Astrocyte (in vitro differentiated cells and primary cell): Measurements from ENCODE around the gene C20orf144. TPM values are rescaled to one million over a fixed set of nuclear protein-coding genes. Genes with fewer than 3 reads are reported as not detected.
"Not testable (repeated sequence)": the region's sequence is repeated elsewhere in the genome, so short reads cannot be mapped to it uniquely, and the experiment has no call there.

Experiments used
- DNase-seq: peaks from one replicate; pipeline ENCODE4 v3.0.0-alpha.2; 2010; ENCODE audit warnings: low read depth
- FAIRE-seq: peaks from 2 replicates; lab custom pipeline; 2011; peaks lifted over from hg19 to GRCh38; lab: Jason Lieb, UNC
- H2AFZ ChIP-seq: 2 replicates; pipeline ENCODE4 v1.6.0; 2012; ENCODE audit warnings: low read depth, low read length, inconsistent platforms
- H3K27ac ChIP-seq: 2 replicates; pipeline ENCODE4 v1.5.1; 2011; ENCODE audit warnings: low read depth, low read length, inconsistent platforms
- H3K27me3 ChIP-seq: 2 replicates; pipeline ENCODE4 v1.6.0; 2011; ENCODE audit warnings: low read length, inconsistent platforms; ENCODE audit not compliant: insufficient read depth
- H3K36me3 ChIP-seq: 2 replicates; pipeline ENCODE4 v1.5.1; 2011; ENCODE audit warnings: low read length, inconsistent platforms; ENCODE audit not compliant: insufficient read depth
- H3K4me1 ChIP-seq: 2 replicates; pipeline ENCODE4 v1.5.1; 2011; ENCODE audit warnings: low read length, inconsistent platforms; ENCODE audit not compliant: insufficient read depth
- H3K4me2 ChIP-seq: 2 replicates; pipeline ENCODE4 v1.6.0; 2012; ENCODE audit warnings: low read length, inconsistent platforms
- H3K4me3 ChIP-seq: 2 replicates; pipeline ENCODE4 v1.5.1; 2011; ENCODE audit warnings: low read depth, mild to moderate bottlenecking, low read length, inconsistent platforms; ENCODE audit not compliant: insufficient read depth
- H3K79me2 ChIP-seq: 2 replicates; pipeline ENCODE4 v1.6.0; 2012; ENCODE audit warnings: mild to moderate bottlenecking, low read length, inconsistent platforms; ENCODE audit not compliant: insufficient read depth
- H3K9ac ChIP-seq: 2 replicates; pipeline ENCODE4 v1.6.0; 2012; ENCODE audit warnings: mild to moderate bottlenecking, low read length, inconsistent platforms
- H3K9me3 ChIP-seq: 2 replicates; pipeline ENCODE4 v1.5.1; 2012; ENCODE audit warnings: low read depth, mild to moderate bottlenecking, low read length, inconsistent platforms; ENCODE audit not compliant: insufficient read depth
- H4K20me1 ChIP-seq: 2 replicates; pipeline ENCODE4 v1.6.0; 2012; ENCODE audit warnings: low read length, inconsistent platforms; ENCODE audit not compliant: insufficient read depth
- H3K27ac Mint-ChIP-seq: one replicate; pipeline ENCODE4 v1.8.0; 2021; ENCODE audit warnings: mild to moderate bottlenecking, mixed read lengths; ENCODE audit not compliant: unreplicated experiment
- H3K27me3 Mint-ChIP-seq: one replicate; pipeline ENCODE4 v1.8.0; 2021; ENCODE audit warnings: low read depth, mixed read lengths; ENCODE audit not compliant: unreplicated experiment
- H3K36me3 Mint-ChIP-seq: one replicate; pipeline ENCODE4 v1.8.0; 2021; ENCODE audit warnings: low read depth, mixed read lengths; ENCODE audit not compliant: unreplicated experiment
- H3K4me1 Mint-ChIP-seq: one replicate; pipeline ENCODE4 v1.8.0; 2021; ENCODE audit warnings: low read depth, mixed read lengths; ENCODE audit not compliant: unreplicated experiment
- H3K4me3 Mint-ChIP-seq: one replicate; pipeline ENCODE4 v1.8.0; 2021; ENCODE audit warnings: mild to moderate bottlenecking, moderate library complexity, mixed read lengths; ENCODE audit not compliant: unreplicated experiment
- H3K9me3 Mint-ChIP-seq: one replicate; pipeline ENCODE4 v1.8.0; 2021; ENCODE audit warnings: mild to moderate bottlenecking, mixed read lengths; ENCODE audit not compliant: unreplicated experiment
- CTCF ChIP-seq: IDR thresholded peaks from 2 replicates; pipeline ENCODE4 v1.5.1; 2011; ENCODE audit warnings: low read depth, mild to moderate bottlenecking, inconsistent platforms, low read length, moderate library complexity; ENCODE audit not compliant: insufficient read depth
- EZH2 ChIP-seq: IDR thresholded peaks from 2 replicates; pipeline ENCODE4 v1.6.1; 2012; ENCODE audit warnings: mild to moderate bottlenecking, low read length, inconsistent platforms; ENCODE audit not compliant: insufficient read depth
- total RNA-seq: library from RNA; stranded (reverse); gene quantifications from 2 replicates; pipeline ENCODE4 v1.2.1, GENCODE V29; 2021

The C20orf144 gene
- total RNA-seq, 1 donor from 2014 or later: 0.16 TPM

- Histone ChIP-seq H3K4me1 (no peaks in the 10 kb centered on the region), H3K4me3 (no peak overlapping the region), H4K20me1 (no peaks in the 10 kb centered on the region), H3K4me2 (no peak overlapping the region), H3K79me2 (no peaks in the 10 kb centered on the region), H3K36me3 (peaks cover 5% of the 10 kb centered on the region), H3K27me3 (no peaks in the 10 kb centered on the region), H3K9ac (no peak overlapping the region), H3K27ac (no peak overlapping the region), H2AFZ (no peak overlapping the region), H3K9me3 (no peaks in the 10 kb centered on the region)
- FAIRE-seq (no peak), DNase-seq (peak; percentile 17)
- Mint-ChIP-seq H3K27me3 (no peaks in the 10 kb centered on the region), H3K9me3 (no peaks in the 10 kb centered on the region), H3K27ac (no peak overlapping the region), H3K4me1 (peaks cover 5% of the 10 kb centered on the region), H3K4me3 (no peak overlapping the region), H3K36me3 (peaks cover 24% of the 10 kb centered on the region)
- TF ChIP-seq CTCF: no peak
- no peak for TF ChIP-seq EZH2
These were observed 31.6 kb upstream of the C20orf144 start for GRCh38 chr20:33630507-33630906.

GRCh38 chr20:33631910-33632309 lies 30.2 kb upstream of the C20orf144 start:
- not testable (repeated sequence) for H3K4me1 Mint-ChIP-seq, H2AFZ ChIP-seq, H3K9me3 Mint-ChIP-seq, H3K36me3 ChIP-seq, FAIRE-seq, H3K9me3 ChIP-seq, H3K27ac ChIP-seq, H3K27me3 Mint-ChIP-seq, H4K20me1 ChIP-seq, H3K27me3 ChIP-seq, H3K4me3 Mint-ChIP-seq, DNase-seq, H3K79me2 ChIP-seq, H3K4me2 ChIP-seq, H3K4me1 ChIP-seq, H3K4me3 ChIP-seq, H3K27ac Mint-ChIP-seq, H3K9ac ChIP-seq
- peaks cover 22% of the 10 kb centered on the region for H3K36me3 Mint-ChIP-seq

- no peak overlapping the region for H3K4me3 Mint-ChIP-seq
- peaks cover 21% of the 10 kb centered on the region for H3K36me3 Mint-ChIP-seq
These were observed 26.8 kb upstream of the C20orf144 start for GRCh38 chr20:33635341-33635740.

More at GRCh38 chr20:33635341-33635740, 26.8 kb upstream of the C20orf144 start:
- H3K36me3 ChIP-seq: peaks cover 9% of the 10 kb centered on the region
- H3K4me1 ChIP-seq: no peaks in the 10 kb centered on the region
- Mint-ChIP-seq H3K4me1 (peaks cover 3% of the 10 kb centered on the region), H3K9me3 (no peaks in the 10 kb centered on the region), H3K27me3 (no peaks in the 10 kb centered on the region), H3K27ac (no peak overlapping the region)
- no peak overlapping the region for H3K9ac ChIP-seq
- H3K27me3 ChIP-seq: no peaks in the 10 kb centered on the region
- H3K4me3 ChIP-seq: no peak overlapping the region
- H3K9me3 ChIP-seq: no peaks in the 10 kb centered on the region
- no peak for DNase-seq
- no peak for FAIRE-seq
- H3K4me2 ChIP-seq: no peak overlapping the region
- H2AFZ ChIP-seq: no peak overlapping the region
- no peaks in the 10 kb centered on the region for H4K20me1 ChIP-seq
- H3K27ac ChIP-seq: no peak overlapping the region
- H3K79me2 ChIP-seq: no peaks in the 10 kb centered on the region
- TF ChIP-seq CTCF (no peak), EZH2 (no peak)
